Tibial nerve (tissue), 4 donors: ENCODE results near the gene TDRKH. TPM values are rescaled to one million over a fixed set of nuclear protein-coding genes. Genes with fewer than 3 reads are reported as not detected.

Experiments
- DNase-seq, 2 donors: peaks; one replicate each; pipeline ENCODE4 v3.0.0-alpha.2; 2019; ENCODE audit warnings: low spot score in 2 of 2
- H3K27ac ChIP-seq, 4 donors: fragments of 200-600 bp; sonication (generic) in 3 of 4; one replicate each; pipeline ENCODE4 v1.5.1; 2017 to 2019; ENCODE audit warnings: mild to moderate bottlenecking in 1 of 4
- H3K27me3 ChIP-seq, 2 donors: fragments of 200-600 bp; sonication (generic) in 1 of 2; one replicate each; pipeline versions ENCODE4 v1.5.1 to v1.6.0; 2017 to 2019
- H3K36me3 ChIP-seq, 3 donors: fragments of 200-600 bp; sonication (generic); one replicate each; pipeline ENCODE4 v1.5.1; 2018 to 2019
- H3K4me1 ChIP-seq, 4 donors: fragments of 200-600 bp; sonication (generic) in 3 of 4; one replicate each; pipeline ENCODE4 v1.5.1; 2017 to 2019
- H3K4me3 ChIP-seq, 4 donors: fragments of 200-600 bp; sonication (generic) in 3 of 4; one replicate each; pipeline ENCODE4 v1.5.1; 2017 to 2019; ENCODE audit warnings: mild to moderate bottlenecking in 1 of 4, moderate library complexity in 1 of 4
- H3K9me3 ChIP-seq, 4 donors: fragments of 200-600 bp; sonication (generic) in 3 of 4; one replicate each; pipeline ENCODE4 v1.5.1; 2017 to 2019
- CTCF ChIP-seq, 5 experiments: fragments of 200-600 bp in 3 of 5; fragments of 450-650 bp in 2 of 5; sonication (generic) in 3 of 5; IDR thresholded peaks; one replicate each; pipeline ENCODE4 v1.5.1; 2016 to 2019; ENCODE audit warnings: antibody characterized with exemption in 5 of 5, mild to moderate bottlenecking in 3 of 5, moderate library complexity in 2 of 5
- EP300 ChIP-seq, 2 donors: sonication (generic); formaldehyde crosslinking; IDR thresholded peaks; one replicate each; pipeline ENCODE4 v1.6.1; 2017; ENCODE audit warnings: antibody characterized with exemption in 2 of 2, mild to moderate bottlenecking in 1 of 2
- POLR2A ChIP-seq, 2 donors: fragments of 450-650 bp; IDR thresholded peaks; one replicate each; pipeline ENCODE4 v1.6.1; 2017; ENCODE audit warnings: antibody characterized with exemption in 2 of 2, mild to moderate bottlenecking in 2 of 2, moderate library complexity in 2 of 2
- WGBS, 2 donors: methylation state at CpG; one replicate each; pipeline ENCODE4 v1.1.5; 2018; 5-methylcytosine and 5-hydroxymethylcytosine counted together
- total RNA-seq, 4 donors: library from RNA; depleted of rRNA; stranded (reverse); fragments of >200 nt; gene quantifications; one replicate each; pipeline ENCODE4 v1.1.0, GENCODE V29; 2016

TDRKH gene
- total RNA-seq, 4 donors from 2014 or later: 2.2 to 8.0 (median 7.0) TPM

- Histone ChIP-seq H3K4me3 (no peak overlapping the region), H3K36me3 (no peaks in the 10 kb centered on the region), H3K27me3 (peaks cover 0 to 4% of the 10 kb centered on the region in 2 donors), H3K4me1 (no peaks in the 10 kb centered on the region), H3K9me3 (no peaks in the 10 kb centered on the region), H3K27ac (no peak overlapping the region)
- no peak for DNase-seq
- 53 to 67% methylated on average over 7 of the region's 7 CpGs for WGBS, 2 donors
- TF ChIP-seq CTCF (IDR thresholded peaks at IDR 0.05) (no peak), POLR2A (IDR thresholded peaks at IDR 0.05) (no peak), EP300 (IDR thresholded peaks at IDR 0.05) (no peak)
Observed at GRCh38 chr1:151817353-151817730, 27.0 kb upstream of the TDRKH start.

GRCh38 chr1:151816548-151817352 is 26.4 kb upstream of the TDRKH start:
- DNase-seq: no peak
- WGBS, 2 donors: 74 to 85% methylated on average over 20 to 25 of the region's 26 CpGs
- Histone ChIP-seq H3K27ac (no peak overlapping the region), H3K27me3 (no peaks in the 10 kb centered on the region), H3K4me3 (no peak overlapping the region), H3K9me3 (no peaks in the 10 kb centered on the region), H3K4me1 (no peaks in the 10 kb centered on the region), H3K36me3 (no peaks in the 10 kb centered on the region)
- TF ChIP-seq CTCF (IDR thresholded peaks at IDR 0.05) (no peak), POLR2A (IDR thresholded peaks at IDR 0.05) (no peak), EP300 (IDR thresholded peaks at IDR 0.05) (no peak)

GRCh38 chr1:151815716-151816327 is 25.5 kb upstream of the TDRKH start:
- DNase-seq: no peak
- Histone ChIP-seq H3K36me3 (no peaks in the 10 kb centered on the region), H3K9me3 (no peaks in the 10 kb centered on the region), H3K4me1 (no peaks in the 10 kb centered on the region), H3K27ac (no peak overlapping the region), H3K27me3 (no peaks in the 10 kb centered on the region), H3K4me3 (no peak overlapping the region)
- TF ChIP-seq EP300 (IDR thresholded peaks at IDR 0.05): no peak
- TF ChIP-seq POLR2A (IDR thresholded peaks at IDR 0.05): no peak
- TF ChIP-seq CTCF (IDR thresholded peaks at IDR 0.05): no peak
- WGBS, 2 donors: 64 to 66% methylated on average over 12 of the region's 12 CpGs

GRCh38 chr1:151814971-151815545 is 24.8 kb upstream of the TDRKH start:
- TF ChIP-seq EP300 (IDR thresholded peaks at IDR 0.05) (no peak), CTCF (IDR thresholded peaks at IDR 0.05) (no peak), POLR2A (IDR thresholded peaks at IDR 0.05) (no peak)
- Histone ChIP-seq H3K36me3 (no peaks in the 10 kb centered on the region), H3K4me3 (no peak overlapping the region), H3K27me3 (no peaks in the 10 kb centered on the region), H3K27ac (no peak overlapping the region), H3K4me1 (no peaks in the 10 kb centered on the region), H3K9me3 (no peaks in the 10 kb centered on the region)
- 74 to 85% methylated on average over 7 of the region's 8 CpGs for WGBS, 2 donors
- DNase-seq: no peak

GRCh38 chr1:151814426-151814825 is 24.1 kb upstream of the TDRKH start:
- Histone ChIP-seq H3K9me3 (no peaks in the 10 kb centered on the region), H3K4me1 (peaks cover 0 to 6% (median 0%) of the 10 kb centered on the region in 4 donors), H3K27me3 (no peaks in the 10 kb centered on the region), H3K4me3 (no peak overlapping the region), H3K36me3 (no peaks in the 10 kb centered on the region), H3K27ac (no peak overlapping the region)
- 77 to 83% methylated on average over 8 to 15 of the region's 15 CpGs for WGBS, 2 donors
- TF ChIP-seq CTCF (IDR thresholded peaks at IDR 0.05): no peak
- DNase-seq: no peak
